Right lobe of liver (tissue), 6 donors: Measurements from ENCODE around the gene FOXJ1. TPM values are rescaled to one million over a fixed set of nuclear protein-coding genes. Genes with fewer than 3 reads are reported as not detected.

Source experiments
- ATAC-seq, 4 donors: fragments of 200-7000 bp; cut with Tn5 transposase; one replicate each; pipeline ENCODE4 v1.9.1; 2020; ENCODE audit warnings: mild to moderate bottlenecking in 4 of 4, moderate library complexity in 4 of 4
- DNase-seq, 3 donors: peaks; one replicate each; pipeline ENCODE4 v3.0.0-alpha.2; 2020
- H3K27ac ChIP-seq, 3 donors: fragments of 200-600 bp; one replicate each; pipeline ENCODE4 v1.8.0; 2022
- H3K27me3 ChIP-seq, 2 donors: fragments of 200-600 bp; one replicate each; pipeline ENCODE4 v1.8.0; 2022
- H3K36me3 ChIP-seq, 4 donors: fragments of 200-600 bp; sonication (generic) in 1 of 4; one replicate each; pipeline versions ENCODE4 v1.5.1 to v1.8.0; 2017 to 2022; ENCODE audit warnings: control low read depth in 1 of 4
- H3K4me1 ChIP-seq, 4 donors: fragments of 200-600 bp; sonication (generic) in 1 of 4; one replicate each; pipeline versions ENCODE4 v1.5.1 to v1.8.0; 2017 to 2022; ENCODE audit warnings: control low read depth in 1 of 4
- H3K4me3 ChIP-seq, 3 donors: fragments of 200-600 bp; one replicate each; pipeline ENCODE4 v1.8.0; 2022
- H3K9me3 ChIP-seq, 4 donors: fragments of 200-600 bp; sonication (generic) in 1 of 4; one replicate each; pipeline versions ENCODE4 v1.5.1 to v1.8.0; 2017 to 2022; ENCODE audit warnings: control low read depth in 1 of 4
- POLR2A ChIP-seq: fragments of 450-650 bp; IDR thresholded peaks from one replicate; pipeline ENCODE4 v1.6.1; 2017; ENCODE audit warnings: antibody characterized with exemption, mild to moderate bottlenecking
- WGBS: methylation state at CpG from one replicate; pipeline ENCODE4 v1.1.6; 2018; ENCODE audit warnings: low coverage, low lambda C conversion rate; ENCODE audit not compliant: insufficient coverage; ENCODE audit errors: missing lambda C conversion rate; 5-methylcytosine and 5-hydroxymethylcytosine counted together
- intact Hi-C, 2 donors: fragments of 100-400 bp; cut with DNase I; formaldehyde crosslinking; loops; one replicate each; pipeline versions ENCODE4 v1.11.2 to v1.14.1; 2022
- total RNA-seq, 6 experiments: library from RNA; depleted of rRNA in 2 of 6; stranded (reverse); fragments of >200 nt in 2 of 6; fragmentation: NEBNext Ultra II Directional in 3 of 6; extraction: Animal tissue kit (Norgen Biotek cat#: 25700) in 3 of 6; gene quantifications; one replicate each; pipeline versions ENCODE4 v1.1.0 to v1.2.4, GENCODE V29; 2016 to 2023
- TF ChIP-seq, protein P1 (sequence below), 4 donors: fragments of 200-600 bp in 3 of 4; fragments of 450-650 bp in 1 of 4; IDR thresholded peaks; one replicate each; pipeline versions ENCODE4 v1.5.1 to v1.8.0; 2016 to 2022; ENCODE audit warnings: antibody characterized with exemption in 4 of 4, mild to moderate bottlenecking in 2 of 4
- donor health status: DM: no; HTN: yes; CAD: no.
- donor health status: DM: no; HTN: no; CAD: no.
- donor health status: DM: no; HTN: no; CAD: no.
- donor health status: DM: no; HTN: yes; CAD: no.
- donor health status: DM: no; HTN: yes; CAD: no.

FOXJ1 gene
- total RNA-seq, 6 experiments from 2014 or later: 0.06 to 0.12 (median 0.11) TPM; not detected in 3

DNA sequence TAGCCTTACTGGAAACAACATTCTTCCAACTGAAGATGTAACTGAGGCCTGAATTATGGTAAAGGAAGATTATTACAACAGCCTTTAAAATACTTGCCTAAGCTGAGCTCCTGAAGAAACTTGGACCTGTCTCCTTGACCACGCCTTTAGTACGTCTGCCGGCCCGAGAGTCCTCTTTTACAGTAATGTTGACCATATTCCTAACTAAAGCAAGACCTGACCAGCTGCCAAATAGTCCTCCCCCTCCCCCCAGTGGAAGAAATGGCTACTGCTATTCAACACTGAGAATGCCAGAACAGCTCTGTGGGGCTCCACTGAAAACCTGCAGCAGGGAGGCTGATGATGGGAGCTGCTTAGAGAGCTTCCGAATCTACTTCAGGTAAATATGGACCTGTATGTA lies 12.6 kb upstream of the FOXJ1 start:
- Histone ChIP-seq H3K27me3 (no peaks in the 10 kb centered on the region), H3K36me3 (no peaks in the 10 kb centered on the region), H3K4me3 (no peak overlapping the region), H3K9me3 (no peaks in the 10 kb centered on the region), H3K4me1 (peaks cover 0 to 10% (median 2%) of the 10 kb centered on the region in 4 donors), H3K27ac (no peak overlapping the region)
- DNase-seq: peak in 1 of 3 donors; percentile 31
- TF ChIP-seq, protein P1, sequence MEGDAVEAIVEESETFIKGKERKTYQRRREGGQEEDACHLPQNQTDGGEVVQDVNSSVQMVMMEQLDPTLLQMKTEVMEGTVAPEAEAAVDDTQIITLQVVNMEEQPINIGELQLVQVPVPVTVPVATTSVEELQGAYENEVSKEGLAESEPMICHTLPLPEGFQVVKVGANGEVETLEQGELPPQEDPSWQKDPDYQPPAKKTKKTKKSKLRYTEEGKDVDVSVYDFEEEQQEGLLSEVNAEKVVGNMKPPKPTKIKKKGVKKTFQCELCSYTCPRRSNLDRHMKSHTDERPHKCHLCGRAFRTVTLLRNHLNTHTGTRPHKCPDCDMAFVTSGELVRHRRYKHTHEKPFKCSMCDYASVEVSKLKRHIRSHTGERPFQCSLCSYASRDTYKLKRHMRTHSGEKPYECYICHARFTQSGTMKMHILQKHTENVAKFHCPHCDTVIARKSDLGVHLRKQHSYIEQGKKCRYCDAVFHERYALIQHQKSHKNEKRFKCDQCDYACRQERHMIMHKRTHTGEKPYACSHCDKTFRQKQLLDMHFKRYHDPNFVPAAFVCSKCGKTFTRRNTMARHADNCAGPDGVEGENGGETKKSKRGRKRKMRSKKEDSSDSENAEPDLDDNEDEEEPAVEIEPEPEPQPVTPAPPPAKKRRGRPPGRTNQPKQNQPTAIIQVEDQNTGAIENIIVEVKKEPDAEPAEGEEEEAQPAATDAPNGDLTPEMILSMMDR (IDR thresholded peaks at IDR 0.05): no peak
- 78% methylated on average over 4 of the region's 5 CpGs for WGBS
- no peak for ATAC-seq
- intact Hi-C loops: no loop called here

DNA sequence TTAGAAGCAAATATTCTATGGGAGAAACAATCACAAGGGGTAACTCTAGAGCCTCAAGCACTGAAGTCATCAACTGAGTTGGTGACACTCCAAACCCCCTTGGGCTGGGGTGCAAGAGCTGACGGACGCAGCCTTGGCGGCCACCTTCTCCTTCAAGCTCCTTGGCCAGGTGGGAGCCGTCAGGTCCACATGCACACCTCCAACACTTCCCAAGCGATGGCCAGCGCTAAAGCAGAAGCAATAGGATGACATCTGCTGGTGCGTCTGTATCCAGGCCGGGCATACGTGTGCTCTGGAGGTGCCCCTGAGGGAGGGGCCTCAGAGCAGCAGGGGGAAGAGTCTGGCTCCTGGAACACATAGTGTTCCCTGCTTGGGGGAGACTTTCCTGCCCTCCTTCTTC lies 12.2 kb upstream of the FOXJ1 start:
- no peak for ATAC-seq
- intact Hi-C loops: no loop called here
- H3K4me1 ChIP-seq: peaks cover 0 to 10% (median 2%) of the 10 kb centered on the region in 4 donors
- H3K27me3 ChIP-seq: no peaks in the 10 kb centered on the region
- no peaks in the 10 kb centered on the region for H3K9me3 ChIP-seq
- no peak overlapping the region for H3K27ac ChIP-seq
- DNase-seq: peak in 1 of 3 donors; percentile 28
- TF ChIP-seq, protein P1 (IDR thresholded peaks at IDR 0.05): no peak
- TF ChIP-seq POLR2A: no peak
- no peaks in the 10 kb centered on the region for H3K36me3 ChIP-seq
- no peak overlapping the region for H3K4me3 ChIP-seq
- 80% methylated on average over 2 of the region's 9 CpGs for WGBS

DNA sequence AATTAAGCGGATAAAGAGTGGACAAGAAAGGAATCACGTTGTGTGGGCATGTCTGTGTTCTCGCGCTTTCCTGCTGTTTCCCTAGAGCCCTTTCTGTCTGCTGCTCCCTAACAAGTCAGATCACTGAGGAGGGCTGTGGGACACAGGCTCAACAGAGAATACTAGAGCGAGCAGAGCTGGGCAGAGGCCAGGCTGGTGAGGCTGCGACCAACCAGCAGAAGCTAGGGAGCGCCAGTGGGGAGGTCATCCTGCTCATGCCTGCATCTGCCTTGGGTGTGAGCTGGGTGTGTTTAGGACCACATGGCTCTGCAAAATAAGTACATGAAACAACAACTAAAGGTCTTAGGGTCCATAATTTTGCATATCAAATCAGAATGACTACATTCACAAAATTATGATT lies 11.5 kb upstream of the FOXJ1 start:
- WGBS: 90% methylated on average over 4 of the region's 7 CpGs
- TF ChIP-seq, protein P1 (IDR thresholded peaks at IDR 0.05): no peak
- no peak for TF ChIP-seq POLR2A
- H3K4me3 ChIP-seq: no peak overlapping the region
- intact Hi-C loops: no loop called here
- peaks cover 0 to 10% (median 2%) of the 10 kb centered on the region in 4 donors for H3K4me1 ChIP-seq
- no peaks in the 10 kb centered on the region for H3K27me3 ChIP-seq
- H3K27ac ChIP-seq: no peak overlapping the region
- DNase-seq (no peak), ATAC-seq (no peak)
- H3K36me3 ChIP-seq: no peaks in the 10 kb centered on the region
- H3K9me3 ChIP-seq: no peaks in the 10 kb centered on the region

DNA sequence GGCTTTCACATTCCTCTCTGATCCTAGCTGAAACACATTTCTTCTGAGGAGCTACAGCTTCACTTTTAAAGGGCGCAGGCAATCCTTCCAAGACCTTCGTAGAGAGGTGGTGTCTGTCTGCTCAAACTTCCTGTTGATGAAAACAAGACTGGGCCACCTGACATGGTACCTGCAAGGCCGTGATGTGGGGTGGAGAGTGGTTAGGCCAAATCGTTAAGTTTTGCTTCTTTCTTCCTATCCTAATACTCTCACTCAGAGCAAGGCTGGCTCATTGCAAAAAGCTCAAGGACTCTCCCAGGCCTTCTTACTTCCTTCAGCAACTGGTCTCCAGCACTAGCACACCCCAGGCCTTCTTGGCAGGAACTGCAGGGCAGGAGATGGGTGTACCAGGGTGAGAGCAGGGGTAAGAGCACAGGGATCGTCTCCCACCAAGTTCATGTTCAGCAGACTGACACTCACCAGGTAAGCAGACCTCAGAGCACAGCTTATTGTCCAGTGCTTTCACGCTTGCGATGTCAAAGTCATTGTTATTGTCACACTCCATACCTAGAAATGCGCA lies 10.9 kb upstream of the FOXJ1 start:
- ATAC-seq: no peak
- Histone ChIP-seq H3K4me1 (peaks cover 0 to 10% (median 2%) of the 10 kb centered on the region in 4 donors), H3K27ac (no peak overlapping the region), H3K36me3 (no peaks in the 10 kb centered on the region), H3K4me3 (no peak overlapping the region), H3K9me3 (no peaks in the 10 kb centered on the region), H3K27me3 (no peaks in the 10 kb centered on the region)
- 89% methylated on average over 7 of the region's 8 CpGs for WGBS
- intact Hi-C loops: no loop called here
- TF ChIP-seq, protein P1 (IDR thresholded peaks at IDR 0.05): no peak
- TF ChIP-seq POLR2A: no peak
- peak in 1 of 3 donors; percentile 36 for DNase-seq
